HG02973 (cell line): ENCODE results near the gene SSBP3.
"Not testable (repeated sequence)": the region's sequence is repeated elsewhere in the genome, so short reads cannot be mapped to it uniquely, and the experiment has no call there.

Source experiments
- ATAC-seq: cut with Tn5 transposase; IDR thresholded peaks from one replicate; pipeline ENCODE4 v1.9.1; 2021; ENCODE audit warnings: moderate library complexity; ENCODE audit not compliant: unreplicated experiment

The SSBP3 gene

GRCh38 chr1:54353959-54354358, 52.2 kb downstream of the SSBP3 start:
- ATAC-seq: no peak

GRCh38 chr1:54352755-54353154, 53.4 kb downstream of the SSBP3 start:
- ATAC-seq: no peak

GRCh38 chr1:54350360-54350759, 55.8 kb downstream of the SSBP3 start:
- ATAC-seq: no peak

- no peak for ATAC-seq
Measured at GRCh38 chr1:54348700-54349021, 57.5 kb downstream of the SSBP3 start.

- no peak for ATAC-seq
Measured at GRCh38 chr1:54347955-54348699, 58.1 kb downstream of the SSBP3 start.

GRCh38 chr1:54347261-54347954, 58.8 kb downstream of the SSBP3 start:
- ATAC-seq: no peak

GRCh38 chr1:54345548-54345947, 60.6 kb downstream of the SSBP3 start:
- not testable (repeated sequence) for ATAC-seq

GRCh38 chr1:54345116-54345515, 61.1 kb downstream of the SSBP3 start:
- no peak for ATAC-seq

- ATAC-seq: no peak
Measured at GRCh38 chr1:54342742-54343687, 63.2 kb downstream of the SSBP3 start.

GRCh38 chr1:54342288-54342687, 63.9 kb downstream of the SSBP3 start:
- ATAC-seq: no peak

- ATAC-seq: no peak
Measured at GRCh38 chr1:54341763-54342162, 64.4 kb downstream of the SSBP3 start.

GRCh38 chr1:54340878-54341277, 65.3 kb downstream of the SSBP3 start:
- no peak for ATAC-seq

GRCh38 chr1:54340434-54340833, 65.8 kb downstream of the SSBP3 start:
- no peak for ATAC-seq

GRCh38 chr1:54339126-54339525, 67.1 kb downstream of the SSBP3 start:
- no peak for ATAC-seq

- ATAC-seq: no peak
Measured at GRCh38 chr1:54338464-54338863, 67.7 kb downstream of the SSBP3 start.

GRCh38 chr1:54337928-54338327, 68.3 kb downstream of the SSBP3 start:
- no peak for ATAC-seq

- no peak for ATAC-seq
Measured at GRCh38 chr1:54337034-54337433, 69.2 kb downstream of the SSBP3 start.

- ATAC-seq: no peak
Measured at GRCh38 chr1:54336116-54336515, 70.1 kb downstream of the SSBP3 start.

- ATAC-seq: no peak
Measured at GRCh38 chr1:54335755-54336108, 70.5 kb downstream of the SSBP3 start.

- no peak for ATAC-seq
Measured at GRCh38 chr1:54335011-54335754, 71.0 kb downstream of the SSBP3 start.
